B cell (primary cell): ENCODE measurements around the gene COG6. TPM values are rescaled to one million over a fixed set of nuclear protein-coding genes. Genes with fewer than 3 reads are reported as not detected.

Experiments used
- ATAC-seq: fragments of 200-7000 bp; cut with Tn5 transposase; one replicate; pipeline ENCODE4 v1.10.0; 2021; ENCODE audit warnings: low read depth, mild to moderate bottlenecking, moderate number of reproducible peaks, moderate library complexity
- CTCF ChIA-PET: fragments of 350-600 bp; sonication (Branson Sonifier 250); formaldehyde crosslinking; loops from one replicate; lab custom pipeline; 2021; ENCODE audit warnings: antibody characterized with exemption, inconsistent platforms; lab: Charles Lee
- POLR2A ChIA-PET: fragments of 350-600 bp; sonication (Branson Sonifier 250); formaldehyde crosslinking; loops from one replicate; lab custom pipeline; 2021; ENCODE audit warnings: antibody characterized with exemption; lab: Charles Lee
- DNase-seq: peaks from one replicate; pipeline ENCODE4 v3.0.0; 2013
- H2AFZ ChIP-seq: 2 replicates; pipeline ENCODE4 v1.6.1; 2012; ENCODE audit warnings: mild to moderate bottlenecking, low read depth, low read length; ENCODE audit not compliant: insufficient read depth, poor library complexity, severe bottlenecking
- H3K27ac ChIP-seq, 2 donors: 1 replicate in 1 of 2; 2 replicates in 1 of 2; pipeline ENCODE4 v1.5.1; 2012 to 2013; ENCODE audit warnings: low read length in 2 of 2, mild to moderate bottlenecking in 2 of 2, moderate library complexity in 1 of 2
- H3K27me3 ChIP-seq, 4 experiments: fragments of 200-600 bp in 1 of 4; sonication (generic) in 1 of 4; replicated peaks in 1 of 4; 1 replicate in 2 of 4; 2 replicates in 2 of 4; pipeline versions ENCODE4 v1.6.1 to v1.7.0; 2013 to 2016; ENCODE audit warnings: low read length in 3 of 4, mild to moderate bottlenecking in 2 of 4, mixed read lengths in 1 of 4, moderate library complexity in 1 of 4; ENCODE audit not compliant: insufficient read depth in 4 of 4, control insufficient read depth in 3 of 4; ENCODE audit errors: control extremely low read depth in 1 of 4
- H3K36me3 ChIP-seq, 2 experiments: replicated peaks in 1 of 2; 1 replicate in 1 of 2; 2 replicates in 1 of 2; pipeline versions ENCODE4 v1.6.1 to v1.7.1; 2013; ENCODE audit warnings: low read length in 1 of 2; ENCODE audit not compliant: insufficient read depth in 2 of 2, control insufficient read depth in 1 of 2; ENCODE audit errors: control extremely low read depth in 1 of 2, extremely low read depth in 1 of 2
- H3K4me1 ChIP-seq, 2 donors: fragments of 200-600 bp in 1 of 2; sonication (generic) in 1 of 2; 1 replicate in 1 of 2; 2 replicates in 1 of 2; pipeline versions ENCODE4 v1.5.1 to v1.6.1; 2013 to 2017; ENCODE audit warnings: low read length in 2 of 2; ENCODE audit not compliant: control insufficient read depth in 2 of 2, insufficient read depth in 2 of 2
- H3K4me2 ChIP-seq: replicated peaks from 2 replicates; pipeline ENCODE3; 2012; ENCODE audit warnings: mild to moderate bottlenecking, low read depth, low read length; ENCODE audit not compliant: poor library complexity, severe bottlenecking
- H3K4me3 ChIP-seq, 5 experiments: fragments of 200-600 bp in 1 of 5; sonication (generic) in 1 of 5; 1 replicate in 3 of 5; 2 replicates in 2 of 5; pipeline versions ENCODE4 v1.5.1 to v1.7.0; 2011 to 2016; ENCODE audit warnings: low read length in 4 of 5, mild to moderate bottlenecking in 4 of 5, low read depth in 2 of 5, control low read depth in 1 of 5, moderate library complexity in 1 of 5; ENCODE audit not compliant: insufficient read depth in 1 of 5; ENCODE audit errors: control extremely low read depth in 1 of 5, extremely low read depth in 1 of 5
- H3K79me2 ChIP-seq: fragments of 200-600 bp; sonication (generic); one replicate; pipeline ENCODE4 v1.6.0; 2016; ENCODE audit warnings: low read length; ENCODE audit not compliant: control insufficient read depth, insufficient read depth
- H3K9ac ChIP-seq: fragments of 200-600 bp; sonication (generic); 2 replicates; pipeline ENCODE4 v1.6.1; 2017; ENCODE audit warnings: mild to moderate bottlenecking, low read length, moderate library complexity
- H3K9me3 ChIP-seq, 3 donors: one replicate each; pipeline versions ENCODE4 v1.6.1 to v1.7.1; 2013; ENCODE audit warnings: low read length in 2 of 3; ENCODE audit not compliant: control insufficient read depth in 2 of 3, insufficient read depth in 1 of 3; ENCODE audit errors: control extremely low read depth in 1 of 3
- H4K20me1 ChIP-seq: 2 replicates; pipeline ENCODE4 v1.6.0; 2012; ENCODE audit warnings: mild to moderate bottlenecking, low read length; ENCODE audit not compliant: insufficient read depth, control insufficient read depth, poor library complexity, severe bottlenecking
- H3K27ac Mint-ChIP-seq: one replicate; pipeline ENCODE4 v1.8.0; 2021; ENCODE audit warnings: mixed read lengths
- H3K27me3 Mint-ChIP-seq: one replicate; pipeline ENCODE4 v1.8.0; 2021; ENCODE audit warnings: mixed read lengths
- H3K4me1 Mint-ChIP-seq: one replicate; pipeline ENCODE4 v1.8.0; 2021; ENCODE audit warnings: mixed read lengths
- H3K4me3 Mint-ChIP-seq: one replicate; pipeline ENCODE4 v1.8.0; 2021; ENCODE audit warnings: mixed read lengths
- H3K9me3 Mint-ChIP-seq: one replicate; pipeline ENCODE4 v1.8.0; 2022; ENCODE audit warnings: mixed read lengths; ENCODE audit not compliant: insufficient read depth
- EZH2 ChIP-seq: IDR thresholded peaks from 2 replicates; pipeline ENCODE4 v1.6.1; 2012; ENCODE audit warnings: borderline replicate concordance, low read depth, mild to moderate bottlenecking, moderate library complexity, low read length; ENCODE audit not compliant: insufficient read depth, poor library complexity, severe bottlenecking
- WGBS: methylation state at CpG from one replicate; pipeline ENCODE4 v1.1.5; 2013; ENCODE audit warnings: missing lambda C conversion rate; ENCODE audit not compliant: insufficient coverage; 5-methylcytosine and 5-hydroxymethylcytosine counted together
- intact Hi-C: fragments of 100-400 bp; cut with micrococcal nuclease; formaldehyde crosslinking; loops from one replicate; pipeline ENCODE4 v1.10.0; 2022
- polyA plus RNA-seq: library from polyadenylated mRNA; depleted of rRNA; stranded (reverse); fragments of >200 nt; gene quantifications from 2 replicates; pipeline ENCODE4 v1.2.3, GENCODE V29; 2012
- total RNA-seq, 2 donors: library from RNA; stranded (reverse); fragments of 120-200 nt in 1 of 2; gene quantifications; 1 replicate in 1 of 2; 2 replicates in 1 of 2; pipeline versions ENCODE4 v1.2.3 to v1.2.4, GENCODE V29; 2013 to 2022
- TF ChIP-seq, protein P1 (sequence below): fragments of 200-600 bp; IDR thresholded peaks from one replicate; pipeline ENCODE4 v1.8.0; 2022; ENCODE audit warnings: antibody characterized with exemption, mild to moderate bottlenecking

COG6 gene
- total and polyA plus RNA-seq, 2 donors (not counting 1 experiment from before 2014, with no cell fraction given), result 7.7 to 49.9 TPM

DNA sequence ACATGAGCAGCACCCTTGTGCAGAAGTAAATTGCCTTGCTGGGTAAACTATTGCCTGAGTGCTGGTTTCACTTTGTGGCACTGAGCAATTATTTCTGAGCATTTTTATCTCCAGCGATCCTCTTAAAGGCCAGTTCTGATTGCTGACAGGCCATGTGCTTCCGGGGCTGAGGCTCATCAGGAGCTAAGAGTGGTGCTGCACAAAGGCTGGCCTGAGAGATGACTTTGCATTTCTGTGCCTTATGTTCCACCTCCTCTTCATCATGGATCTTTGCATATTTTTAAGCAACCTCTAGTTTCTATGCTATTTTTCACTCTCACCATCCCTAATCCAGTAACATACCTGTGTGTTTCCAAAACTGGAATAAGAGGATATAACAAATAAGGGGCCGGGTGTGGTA is 17.6 kb upstream of the COG6 start:
- Histone ChIP-seq H3K4me2 (no peak overlapping the region), H3K4me1 (no peaks in the 10 kb centered on the region), H2AFZ (no peak overlapping the region), H3K79me2 (no peaks in the 10 kb centered on the region), H3K36me3 (no peaks in the 10 kb centered on the region), H3K4me3 (no peak overlapping the region), H3K9me3 (peaks cover 0 to 9% (median 2%) of the 10 kb centered on the region in 3 donors), H3K27me3 (peaks cover 0 to 13% (median 5%) of the 10 kb centered on the region in 4 experiments), H3K9ac (no peak overlapping the region), H3K27ac (no peak overlapping the region), H4K20me1 (no peaks in the 10 kb centered on the region)
- Mint-ChIP-seq H3K9me3 (peaks cover 3% of the 10 kb centered on the region), H3K27ac (no peak overlapping the region), H3K4me3 (no peak overlapping the region), H3K4me1 (no peaks in the 10 kb centered on the region), H3K27me3 (peaks cover 48% of the 10 kb centered on the region)
- DNase-seq (no peak), ATAC-seq (no peak)
- CTCF ChIA-PET, result no interaction called here
- POLR2A ChIA-PET, result interaction anchor here (0.6 kb wide), 1 partner anchor 318 kb away, joined by 3 read pairs; no protein-coding TSS in a partner anchor
- intact Hi-C loops, result no loop called here
- TF ChIP-seq EZH2, result no peak
- TF ChIP-seq, protein P1, sequence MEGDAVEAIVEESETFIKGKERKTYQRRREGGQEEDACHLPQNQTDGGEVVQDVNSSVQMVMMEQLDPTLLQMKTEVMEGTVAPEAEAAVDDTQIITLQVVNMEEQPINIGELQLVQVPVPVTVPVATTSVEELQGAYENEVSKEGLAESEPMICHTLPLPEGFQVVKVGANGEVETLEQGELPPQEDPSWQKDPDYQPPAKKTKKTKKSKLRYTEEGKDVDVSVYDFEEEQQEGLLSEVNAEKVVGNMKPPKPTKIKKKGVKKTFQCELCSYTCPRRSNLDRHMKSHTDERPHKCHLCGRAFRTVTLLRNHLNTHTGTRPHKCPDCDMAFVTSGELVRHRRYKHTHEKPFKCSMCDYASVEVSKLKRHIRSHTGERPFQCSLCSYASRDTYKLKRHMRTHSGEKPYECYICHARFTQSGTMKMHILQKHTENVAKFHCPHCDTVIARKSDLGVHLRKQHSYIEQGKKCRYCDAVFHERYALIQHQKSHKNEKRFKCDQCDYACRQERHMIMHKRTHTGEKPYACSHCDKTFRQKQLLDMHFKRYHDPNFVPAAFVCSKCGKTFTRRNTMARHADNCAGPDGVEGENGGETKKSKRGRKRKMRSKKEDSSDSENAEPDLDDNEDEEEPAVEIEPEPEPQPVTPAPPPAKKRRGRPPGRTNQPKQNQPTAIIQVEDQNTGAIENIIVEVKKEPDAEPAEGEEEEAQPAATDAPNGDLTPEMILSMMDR, result no peak
- WGBS, result 97% methylated on average over 3 of the region's 3 CpGs

DNA sequence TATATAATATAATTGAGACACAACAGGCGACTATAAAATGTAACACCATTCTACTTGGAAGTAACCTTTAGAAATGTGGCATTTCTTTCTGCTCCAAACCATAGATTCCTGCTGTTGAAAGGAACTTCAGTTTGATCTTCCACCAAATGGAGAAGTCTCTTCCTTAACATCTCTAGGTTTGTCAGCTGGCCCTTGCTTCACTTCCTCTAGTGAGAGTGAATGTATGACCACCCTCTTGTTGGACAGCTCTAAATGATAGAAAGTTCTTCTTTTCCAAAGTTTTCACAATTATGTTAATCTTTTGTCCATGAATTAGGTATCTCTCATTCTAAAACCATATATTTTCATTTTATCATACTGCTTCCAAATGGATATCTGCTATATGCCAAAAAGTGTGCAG is 13.8 kb upstream of the COG6 start:
- Histone ChIP-seq H3K27me3 (peaks cover 0 to 14% (median 2%) of the 10 kb centered on the region in 4 experiments), H3K36me3 (no peaks in the 10 kb centered on the region), H3K4me3 (no peak overlapping the region), H3K4me2 (no peak overlapping the region), H3K4me1 (no peaks in the 10 kb centered on the region), H3K9ac (no peak overlapping the region), H3K27ac (no peak overlapping the region), H3K79me2 (no peaks in the 10 kb centered on the region), H4K20me1 (no peaks in the 10 kb centered on the region), H3K9me3 (peaks cover 1 to 9% (median 2%) of the 10 kb centered on the region in 3 donors), H2AFZ (no peak overlapping the region)
- H3K9me3 Mint-ChIP-seq, result peaks cover 3% of the 10 kb centered on the region
- H3K4me1 Mint-ChIP-seq, result no peaks in the 10 kb centered on the region
- DNase-seq, result no peak
- no peak for ATAC-seq
- no peak overlapping the region for H3K4me3 Mint-ChIP-seq
- H3K27me3 Mint-ChIP-seq, result peaks cover 38% of the 10 kb centered on the region
- no peak for TF ChIP-seq EZH2
- TF ChIP-seq, protein P1, result no peak
- H3K27ac Mint-ChIP-seq, result no peak overlapping the region
- POLR2A ChIA-PET, result no interaction called here
- intact Hi-C loops, result no loop called here
- CTCF ChIA-PET, result no interaction called here
- WGBS, result no CpG with 5 or more reads among the region's 1 CpG
